Neural cell (in vitro differentiated cells): ENCODE measurements around the gene FIBCD1.

Experiments used
- EZH2 ChIP-seq: fragments of 200-600, 300-800 bp; shearing (Covaris generic), sonication (generic); IDR thresholded peaks from 2 replicates; pipeline ENCODE4 v1.6.1; 2014; ENCODE audit warnings: antibody characterized with exemption, low read length, borderline replicate concordance, mild to moderate bottlenecking; ENCODE audit not compliant: insufficient read depth, poor library complexity, severe bottlenecking
- TAF1 ChIP-seq: IDR thresholded peaks from 2 replicates; pipeline ENCODE4 v1.6.1; 2012; ENCODE audit warnings: low read depth
- TF ChIP-seq, protein P1 (sequence below): fragments of 450-650 bp; IDR thresholded peaks from 2 replicates; pipeline ENCODE4 v1.5.1; 2014; ENCODE audit warnings: antibody characterized with exemption, mild to moderate bottlenecking, moderate library complexity; ENCODE audit not compliant: poor library complexity, severe bottlenecking
- TF ChIP-seq, protein P2 (sequence below): IDR thresholded peaks from 2 replicates; pipeline ENCODE4 v1.6.1; 2012; ENCODE audit warnings: borderline replicate concordance

DNA sequence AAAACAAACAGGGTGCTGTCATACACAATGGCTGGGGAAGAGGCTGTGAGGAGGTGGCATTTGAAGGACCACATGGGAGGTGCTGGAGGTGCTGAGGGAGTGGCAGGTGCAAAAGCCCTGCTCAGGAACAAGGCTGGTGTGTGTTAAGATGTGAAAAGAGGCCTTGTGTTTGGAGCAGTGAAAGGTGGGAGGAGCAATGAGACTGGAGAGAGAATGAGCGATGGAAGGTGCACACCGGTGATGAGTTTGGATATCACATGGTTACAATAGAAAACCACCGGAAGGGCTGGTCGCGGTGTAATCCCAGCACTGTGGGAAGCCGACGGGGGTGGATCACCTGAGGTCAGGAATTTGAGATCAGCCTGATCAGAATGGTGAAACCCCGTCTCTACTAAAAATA lies 9.2 kb upstream of the FIBCD1 start:
- TF ChIP-seq, protein P1, sequence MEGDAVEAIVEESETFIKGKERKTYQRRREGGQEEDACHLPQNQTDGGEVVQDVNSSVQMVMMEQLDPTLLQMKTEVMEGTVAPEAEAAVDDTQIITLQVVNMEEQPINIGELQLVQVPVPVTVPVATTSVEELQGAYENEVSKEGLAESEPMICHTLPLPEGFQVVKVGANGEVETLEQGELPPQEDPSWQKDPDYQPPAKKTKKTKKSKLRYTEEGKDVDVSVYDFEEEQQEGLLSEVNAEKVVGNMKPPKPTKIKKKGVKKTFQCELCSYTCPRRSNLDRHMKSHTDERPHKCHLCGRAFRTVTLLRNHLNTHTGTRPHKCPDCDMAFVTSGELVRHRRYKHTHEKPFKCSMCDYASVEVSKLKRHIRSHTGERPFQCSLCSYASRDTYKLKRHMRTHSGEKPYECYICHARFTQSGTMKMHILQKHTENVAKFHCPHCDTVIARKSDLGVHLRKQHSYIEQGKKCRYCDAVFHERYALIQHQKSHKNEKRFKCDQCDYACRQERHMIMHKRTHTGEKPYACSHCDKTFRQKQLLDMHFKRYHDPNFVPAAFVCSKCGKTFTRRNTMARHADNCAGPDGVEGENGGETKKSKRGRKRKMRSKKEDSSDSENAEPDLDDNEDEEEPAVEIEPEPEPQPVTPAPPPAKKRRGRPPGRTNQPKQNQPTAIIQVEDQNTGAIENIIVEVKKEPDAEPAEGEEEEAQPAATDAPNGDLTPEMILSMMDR: no peak
- no peak for TF ChIP-seq TAF1
- TF ChIP-seq, protein P2, sequence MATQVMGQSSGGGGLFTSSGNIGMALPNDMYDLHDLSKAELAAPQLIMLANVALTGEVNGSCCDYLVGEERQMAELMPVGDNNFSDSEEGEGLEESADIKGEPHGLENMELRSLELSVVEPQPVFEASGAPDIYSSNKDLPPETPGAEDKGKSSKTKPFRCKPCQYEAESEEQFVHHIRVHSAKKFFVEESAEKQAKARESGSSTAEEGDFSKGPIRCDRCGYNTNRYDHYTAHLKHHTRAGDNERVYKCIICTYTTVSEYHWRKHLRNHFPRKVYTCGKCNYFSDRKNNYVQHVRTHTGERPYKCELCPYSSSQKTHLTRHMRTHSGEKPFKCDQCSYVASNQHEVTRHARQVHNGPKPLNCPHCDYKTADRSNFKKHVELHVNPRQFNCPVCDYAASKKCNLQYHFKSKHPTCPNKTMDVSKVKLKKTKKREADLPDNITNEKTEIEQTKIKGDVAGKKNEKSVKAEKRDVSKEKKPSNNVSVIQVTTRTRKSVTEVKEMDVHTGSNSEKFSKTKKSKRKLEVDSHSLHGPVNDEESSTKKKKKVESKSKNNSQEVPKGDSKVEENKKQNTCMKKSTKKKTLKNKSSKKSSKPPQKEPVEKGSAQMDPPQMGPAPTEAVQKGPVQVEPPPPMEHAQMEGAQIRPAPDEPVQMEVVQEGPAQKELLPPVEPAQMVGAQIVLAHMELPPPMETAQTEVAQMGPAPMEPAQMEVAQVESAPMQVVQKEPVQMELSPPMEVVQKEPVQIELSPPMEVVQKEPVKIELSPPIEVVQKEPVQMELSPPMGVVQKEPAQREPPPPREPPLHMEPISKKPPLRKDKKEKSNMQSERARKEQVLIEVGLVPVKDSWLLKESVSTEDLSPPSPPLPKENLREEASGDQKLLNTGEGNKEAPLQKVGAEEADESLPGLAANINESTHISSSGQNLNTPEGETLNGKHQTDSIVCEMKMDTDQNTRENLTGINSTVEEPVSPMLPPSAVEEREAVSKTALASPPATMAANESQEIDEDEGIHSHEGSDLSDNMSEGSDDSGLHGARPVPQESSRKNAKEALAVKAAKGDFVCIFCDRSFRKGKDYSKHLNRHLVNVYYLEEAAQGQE: no peak
- TF ChIP-seq EZH2: no peak
